Tibial nerve (tissue), 4 donors: Measurements from ENCODE around the gene ITIH4.

Experiments used
- EP300 ChIP-seq, 2 donors: sonication (generic); formaldehyde crosslinking; IDR thresholded peaks; one replicate each; pipeline ENCODE4 v1.6.1; 2017; ENCODE audit warnings: antibody characterized with exemption in 2 of 2, mild to moderate bottlenecking in 1 of 2
- POLR2A ChIP-seq, 2 donors: fragments of 450-650 bp; IDR thresholded peaks; one replicate each; pipeline ENCODE4 v1.6.1; 2017; ENCODE audit warnings: antibody characterized with exemption in 2 of 2, mild to moderate bottlenecking in 2 of 2, moderate library complexity in 2 of 2
- TF ChIP-seq, protein P1 (sequence below), 5 experiments: fragments of 200-600 bp in 3 of 5; fragments of 450-650 bp in 2 of 5; sonication (generic) in 3 of 5; IDR thresholded peaks; one replicate each; pipeline ENCODE4 v1.5.1; 2016 to 2019; ENCODE audit warnings: antibody characterized with exemption in 5 of 5, mild to moderate bottlenecking in 3 of 5, moderate library complexity in 2 of 5

DNA sequence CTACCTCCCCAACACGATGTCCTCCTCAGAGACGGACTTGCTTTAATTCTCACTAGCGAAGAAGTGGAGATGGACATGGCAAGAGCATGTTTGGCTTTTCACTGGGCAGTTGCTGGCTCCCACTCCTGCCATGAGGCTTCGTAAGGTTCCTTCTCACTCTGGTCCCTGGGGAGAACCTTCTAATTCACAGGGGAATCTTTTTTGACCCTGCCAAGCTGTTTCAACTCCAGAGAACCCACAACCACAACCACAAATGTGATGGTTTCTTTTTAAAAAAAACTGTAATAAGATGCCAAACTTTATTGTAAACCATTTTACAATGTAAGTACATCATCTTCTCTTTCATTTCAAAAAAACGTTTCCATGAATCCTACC, 6.0 kb upstream of the ITIH4 start:
- TF ChIP-seq, protein P1, sequence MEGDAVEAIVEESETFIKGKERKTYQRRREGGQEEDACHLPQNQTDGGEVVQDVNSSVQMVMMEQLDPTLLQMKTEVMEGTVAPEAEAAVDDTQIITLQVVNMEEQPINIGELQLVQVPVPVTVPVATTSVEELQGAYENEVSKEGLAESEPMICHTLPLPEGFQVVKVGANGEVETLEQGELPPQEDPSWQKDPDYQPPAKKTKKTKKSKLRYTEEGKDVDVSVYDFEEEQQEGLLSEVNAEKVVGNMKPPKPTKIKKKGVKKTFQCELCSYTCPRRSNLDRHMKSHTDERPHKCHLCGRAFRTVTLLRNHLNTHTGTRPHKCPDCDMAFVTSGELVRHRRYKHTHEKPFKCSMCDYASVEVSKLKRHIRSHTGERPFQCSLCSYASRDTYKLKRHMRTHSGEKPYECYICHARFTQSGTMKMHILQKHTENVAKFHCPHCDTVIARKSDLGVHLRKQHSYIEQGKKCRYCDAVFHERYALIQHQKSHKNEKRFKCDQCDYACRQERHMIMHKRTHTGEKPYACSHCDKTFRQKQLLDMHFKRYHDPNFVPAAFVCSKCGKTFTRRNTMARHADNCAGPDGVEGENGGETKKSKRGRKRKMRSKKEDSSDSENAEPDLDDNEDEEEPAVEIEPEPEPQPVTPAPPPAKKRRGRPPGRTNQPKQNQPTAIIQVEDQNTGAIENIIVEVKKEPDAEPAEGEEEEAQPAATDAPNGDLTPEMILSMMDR (IDR thresholded peaks at IDR 0.05) = no peak
- TF ChIP-seq POLR2A (IDR thresholded peaks at IDR 0.05) (no peak), EP300 (IDR thresholded peaks at IDR 0.05) (no peak)
